Adipose tissue (tissue), 3 donors: ENCODE data around the gene TERT. TPM values are rescaled to one million over a fixed set of nuclear protein-coding genes. Genes with fewer than 3 reads are reported as not detected.

Experiments used
- H3K27ac ChIP-seq: one replicate; pipeline ENCODE4 v1.5.1; 2013; ENCODE audit warnings: low read depth, low read length
- WGBS, 3 donors: extraction: QIAGEN DNeasy Blood & Tissue Kit; methylation state at CpG; one replicate each; pipeline ENCODE4 v1.1.7; 2013; 5-methylcytosine and 5-hydroxymethylcytosine counted together
- polyA plus RNA-seq, 3 donors: library from polyadenylated mRNA; stranded (reverse); fragments of 200-250 nt; gene quantifications; one replicate each; pipeline ENCODE4 v1.2.3, GENCODE V29; 2013
- donor health status: healthy with polysubstance abuse.
- donor health status: Bipolar disorder and iron deficiency.
- donor health status: healthy.

TERT gene
- polyA plus RNA-seq, 3 donors = 0.02 to 0.03 TPM; not detected in 1

GRCh38 chr5:1208743-1209488 is 86.0 kb downstream of the TERT start:
- 67 to 81% (median 72%) methylated on average over 23 to 24 of the region's 24 CpGs for WGBS, 3 donors
- no peak overlapping the region for H3K27ac ChIP-seq

GRCh38 chr5:1208221-1208742 is 86.6 kb downstream of the TERT start:
- 60 to 82% (median 70%) methylated on average over 17 of the region's 17 CpGs for WGBS, 3 donors
- H3K27ac ChIP-seq = no peak overlapping the region

- H3K27ac ChIP-seq = no peak overlapping the region
- WGBS, 3 donors = 66 to 85% (median 70%) methylated on average over 6 of the region's 6 CpGs
These were observed 87.3 kb downstream of the TERT start for GRCh38 chr5:1207555-1207954.

- 68 to 86% (median 74%) methylated on average over 47 to 49 of the region's 49 CpGs for WGBS, 3 donors
- H3K27ac ChIP-seq = no peak overlapping the region
These were observed 88.1 kb downstream of the TERT start for GRCh38 chr5:1206521-1207412.

GRCh38 chr5:1205255-1206180 is 89.3 kb downstream of the TERT start:
- no peak overlapping the region for H3K27ac ChIP-seq
- 62 to 72% (median 71%) methylated on average over 11 of the region's 11 CpGs for WGBS, 3 donors

- no peak overlapping the region for H3K27ac ChIP-seq
- WGBS, 3 donors = 13 to 31% (median 28%) methylated on average over 18 of the region's 18 CpGs
These were observed 90.1 kb downstream of the TERT start for GRCh38 chr5:1204693-1205242.

- 72 to 80% (median 76%) methylated on average over 24 to 25 of the region's 25 CpGs for WGBS, 3 donors
- H3K27ac ChIP-seq = no peak overlapping the region
These were observed 90.7 kb downstream of the TERT start for GRCh38 chr5:1203968-1204692.

- 80 to 92% (median 81%) methylated on average over 23 to 24 of the region's 24 CpGs for WGBS, 3 donors
- no peak overlapping the region for H3K27ac ChIP-seq
These were observed 91.4 kb downstream of the TERT start for GRCh38 chr5:1203311-1203967.

Other genes starting within 250 kb of the TERT start
- 10 to 100 TPM in 2 of 3 donors, 1 to 10 TPM in 1; 9.3 to 27.2 (median 20.0) TPM for gene SLC12A7, start 183.0 kb downstream of the TERT start, polyA plus RNA-seq
- gene SLC6A19, start 93.5 kb downstream of the TERT start, polyA plus RNA-seq = under 1 TPM in 2 of 3 donors, not detected in 1; 0.07 TPM
- not detected for gene SLC6A18, start 69.7 kb downstream of the TERT start, polyA plus RNA-seq
- 10 to 100 TPM; 77.1 to 87.6 (median 84.9) TPM for gene CLPTM1L, start 50.0 kb upstream of the TERT start, polyA plus RNA-seq
- gene SLC6A3, start 150.4 kb upstream of the TERT start, polyA plus RNA-seq = under 1 TPM in 2 of 3 donors, not detected in 1; 0.06 to 0.15 TPM
- 10 to 100 TPM in 2 of 3 donors, 1 to 10 TPM in 1; 7.5 to 21.7 (median 21.0) TPM for gene LPCAT1, start 228.9 kb upstream of the TERT start, polyA plus RNA-seq